ENCODE results near the gene TBL1Y.
"Not testable (repeated sequence)": the region's sequence is repeated elsewhere in the genome, so short reads cannot be mapped to it uniquely, and the experiment has no call there.

TBL1Y gene

GRCh38 chrY:7080548-7080947 is 170.1 kb downstream of the TBL1Y start:
- not testable (repeated sequence) for DNase-seq (ENCODE audit: low read depth, low spot score)

- DNase-seq (ENCODE audit: low read depth, low spot score): no peak
Measured at GRCh38 chrY:7085606-7086005, 175.1 kb downstream of the TBL1Y start.

- DNase-seq (ENCODE audit: low read depth, low spot score): no peak
Measured at GRCh38 chrY:7092836-7093235, 182.3 kb downstream of the TBL1Y start.

- DNase-seq (ENCODE audit: low read depth, low spot score): no peak
Measured at GRCh38 chrY:7094365-7094764, 183.9 kb downstream of the TBL1Y start.

GRCh38 chrY:7097021-7097420 is 186.5 kb downstream of the TBL1Y start:
- DNase-seq (ENCODE audit: low read depth, low spot score): no peak

GRCh38 chrY:7099742-7100141 is 189.2 kb downstream of the TBL1Y start:
- DNase-seq (ENCODE audit: low read depth, low spot score): no peak

- DNase-seq (ENCODE audit: low read depth, low spot score): no peak
Measured at GRCh38 chrY:7102680-7103079, 192.2 kb downstream of the TBL1Y start.

GRCh38 chrY:7107179-7107578 is 196.7 kb downstream of the TBL1Y start:
- no peak for DNase-seq (ENCODE audit: low read depth, low spot score)

GRCh38 chrY:7110086-7110485 is 199.6 kb downstream of the TBL1Y start:
- DNase-seq (ENCODE audit: low read depth, low spot score): no peak

GRCh38 chrY:7115871-7116270 is 205.4 kb downstream of the TBL1Y start:
- no peak for DNase-seq (ENCODE audit: low read depth, low spot score)

- no peak for DNase-seq (ENCODE audit: low read depth, low spot score)
Measured at GRCh38 chrY:7122202-7122601, 211.7 kb downstream of the TBL1Y start.

GRCh38 chrY:7125136-7126056 is 214.9 kb downstream of the TBL1Y start:
- no peak for DNase-seq (ENCODE audit: low read depth, low spot score)

GRCh38 chrY:7128211-7128610 is 217.7 kb downstream of the TBL1Y start:
- no peak for DNase-seq (ENCODE audit: low read depth, low spot score)

Data from astrocyte of the hippocampus (primary cell).